NCI-H510A (cell line): Measurements from ENCODE around the gene NFKBIA.
"Not testable (repeated sequence)": the region's sequence is repeated elsewhere in the genome, so short reads cannot be mapped to it uniquely, and the experiment has no call there.

ENCODE experiments used
- DNase-seq: peaks from one replicate; lab custom pipeline; 2025; lab: John Stamatoyannopoulos, UW

The NFKBIA gene

GRCh38 chr14:35408026-35408425 is 3.5 kb upstream of the NFKBIA start:
- DNase-seq = no peak

- DNase-seq = no peak
Observed at GRCh38 chr14:35407306-35407630, 2.7 kb upstream of the NFKBIA start.

- DNase-seq = peak; percentile 52
Observed at GRCh38 chr14:35406506-35407305, 2.2 kb upstream of the NFKBIA start.

GRCh38 chr14:35406090-35406489 is 1.5 kb upstream of the NFKBIA start:
- DNase-seq = no peak

- no peak for DNase-seq
Observed at GRCh38 chr14:35405304-35405996, 901 bp upstream of the NFKBIA start.

GRCh38 chr14:35403603-35404448 is 723 bp downstream of the NFKBIA start:
- DNase-seq = peak; percentile 94

GRCh38 chr14:35403114-35403602 is 1.4 kb downstream of the NFKBIA start:
- DNase-seq = no peak

GRCh38 chr14:35402323-35403113 is 2.0 kb downstream of the NFKBIA start:
- DNase-seq = no peak

- no peak for DNase-seq
Observed at GRCh38 chr14:35401422-35402265, 2.9 kb downstream of the NFKBIA start.

- no peak for DNase-seq
Observed at GRCh38 chr14:35400648-35401421, 3.7 kb downstream of the NFKBIA start.

- DNase-seq = no peak
Observed at GRCh38 chr14:35399083-35399937, 5.2 kb downstream of the NFKBIA start.

- DNase-seq = no peak
Observed at GRCh38 chr14:35398071-35398584, 6.4 kb downstream of the NFKBIA start.

- not testable (repeated sequence) for DNase-seq
Observed at GRCh38 chr14:35396610-35397009, 7.9 kb downstream of the NFKBIA start.

GRCh38 chr14:35395283-35395682 is 9.3 kb downstream of the NFKBIA start:
- DNase-seq = no peak

GRCh38 chr14:35394326-35395013 is 10.1 kb downstream of the NFKBIA start:
- no peak for DNase-seq

- no peak for DNase-seq
Observed at GRCh38 chr14:35393826-35394225, 10.7 kb downstream of the NFKBIA start.

- DNase-seq = no peak
Observed at GRCh38 chr14:35392103-35392502, 12.4 kb downstream of the NFKBIA start.

GRCh38 chr14:35391388-35391710 is 13.2 kb downstream of the NFKBIA start:
- DNase-seq = no peak
